ENCODE data around the gene DIABLO.
"Not testable (repeated sequence)": the region's sequence is repeated elsewhere in the genome, so short reads cannot be mapped to it uniquely, and the experiment has no call there.

Gene DIABLO

GRCh38 chr12:122225683-122226365 is at the start of gene DIABLO:
DIABLO (minus strand) TSS chr12:122226052; CDS start chr12:122226014, 38 bp downstream.
- Histone ChIP-seq H3K27ac (ENCODE audit: low read length) (peak within 1 kb of the TSS; percentile 87), H3K27me3 (ENCODE audit: low read depth, low read length) (no peaks in the 10 kb centered on the region), H3K4me1 (ENCODE audit: control insufficient read depth in 1 of 2, insufficient read depth in 2 of 2, low read length in 2 of 2) (peaks cover 14 to 29% of the 10 kb centered on the region in 2 donors), H3K36me3 (ENCODE audit: control insufficient read depth in 1 of 2, insufficient read depth in 2 of 2, low read length in 2 of 2) (peaks cover 20 to 41% of the 10 kb centered on the region in 2 donors), H3K9me3 (ENCODE audit: control insufficient read depth in 1 of 2, low read length in 2 of 2) (no peaks in the 10 kb centered on the region), H3K4me3 (ENCODE audit: low read depth in 1 of 2, low read length in 2 of 2) (peak within 1 kb of the TSS; percentile 84 to 92)

GRCh38 chr12:122275459-122275858 is 49.6 kb upstream of the DIABLO start:
- Histone ChIP-seq H3K36me3 (ENCODE audit: control insufficient read depth in 1 of 2, insufficient read depth in 2 of 2, low read length in 2 of 2) (peaks cover 33 to 73% of the 10 kb centered on the region in 2 donors), H3K9me3 (ENCODE audit: control insufficient read depth in 1 of 2, low read length in 2 of 2) (no peaks in the 10 kb centered on the region), H3K4me3 (ENCODE audit: low read depth in 1 of 2, low read length in 2 of 2) (no peak overlapping the region), H3K27me3 (ENCODE audit: low read depth, low read length) (no peaks in the 10 kb centered on the region), H3K27ac (ENCODE audit: low read length) (no peak overlapping the region), H3K4me1 (ENCODE audit: control insufficient read depth in 1 of 2, insufficient read depth in 2 of 2, low read length in 2 of 2) (no peaks in the 10 kb centered on the region)

- H3K4me1 ChIP-seq (ENCODE audit: control insufficient read depth in 1 of 2, insufficient read depth in 2 of 2, low read length in 2 of 2): peaks cover 3 to 18% of the 10 kb centered on the region in 2 donors
- peak within 1 kb of the TSS; percentile 89 for H3K27ac ChIP-seq (ENCODE audit: low read length)
- H3K27me3 ChIP-seq (ENCODE audit: low read depth, low read length): no peaks in the 10 kb centered on the region
- peaks cover 14 to 25% of the 10 kb centered on the region in 2 donors for H3K36me3 ChIP-seq (ENCODE audit: control insufficient read depth in 1 of 2, insufficient read depth in 2 of 2, low read length in 2 of 2)
- H3K4me3 ChIP-seq (ENCODE audit: low read depth in 1 of 2, low read length in 2 of 2): peak within 1 kb of the TSS; percentile 88 to 94
- H3K9me3 ChIP-seq (ENCODE audit: control insufficient read depth in 1 of 2, low read length in 2 of 2): no peaks in the 10 kb centered on the region
Observed at GRCh38 chr12:122266230-122266901, 40.5 kb upstream of the DIABLO start, which contains the start of gene VPS33A. VPS33A (minus strand) TSS chr12:122266494; CDS start chr12:122266408, 86 bp downstream.

- no peaks in the 10 kb centered on the region for H3K27me3 ChIP-seq (ENCODE audit: low read depth, low read length)
- peaks cover 3 to 18% of the 10 kb centered on the region in 2 donors for H3K4me1 ChIP-seq (ENCODE audit: control insufficient read depth in 1 of 2, insufficient read depth in 2 of 2, low read length in 2 of 2)
- no peaks in the 10 kb centered on the region for H3K9me3 ChIP-seq (ENCODE audit: control insufficient read depth in 1 of 2, low read length in 2 of 2)
- peak overlapping the region; percentile 88 to 94 for H3K4me3 ChIP-seq (ENCODE audit: low read depth in 1 of 2, low read length in 2 of 2)
- peaks cover 19 to 25% of the 10 kb centered on the region in 2 donors for H3K36me3 ChIP-seq (ENCODE audit: control insufficient read depth in 1 of 2, insufficient read depth in 2 of 2, low read length in 2 of 2)
- H3K27ac ChIP-seq (ENCODE audit: low read length): peak overlapping the region; percentile 89
Observed at GRCh38 chr12:122265886-122266229, 40.0 kb upstream of the DIABLO start.

GRCh38 chr12:122265476-122265875 is 39.6 kb upstream of the DIABLO start:
- peak overlapping the region; percentile 88 to 94 for H3K4me3 ChIP-seq (ENCODE audit: low read depth in 1 of 2, low read length in 2 of 2)
- no peaks in the 10 kb centered on the region for H3K27me3 ChIP-seq (ENCODE audit: low read depth, low read length)
- H3K9me3 ChIP-seq (ENCODE audit: control insufficient read depth in 1 of 2, low read length in 2 of 2): no peaks in the 10 kb centered on the region

GRCh38 chr12:122260735-122261134 is 34.9 kb upstream of the DIABLO start:
- H3K4me1 ChIP-seq (ENCODE audit: control insufficient read depth in 1 of 2, insufficient read depth in 2 of 2, low read length in 2 of 2): peaks cover 0 to 14% of the 10 kb centered on the region in 2 donors
- H3K4me3 ChIP-seq (ENCODE audit: low read depth in 1 of 2, low read length in 2 of 2); H3K27me3 ChIP-seq (ENCODE audit: low read depth, low read length); H3K27ac ChIP-seq (ENCODE audit: low read length); H3K9me3 ChIP-seq (ENCODE audit: control insufficient read depth in 1 of 2, low read length in 2 of 2): not testable (repeated sequence)
- H3K36me3 ChIP-seq (ENCODE audit: control insufficient read depth in 1 of 2, insufficient read depth in 2 of 2, low read length in 2 of 2): peaks cover 24 to 63% of the 10 kb centered on the region in 2 donors

More at GRCh38 chr12:122265476-122265875, 39.6 kb upstream of the DIABLO start:
- Histone ChIP-seq H3K4me1 (ENCODE audit: control insufficient read depth in 1 of 2, insufficient read depth in 2 of 2, low read length in 2 of 2) (peaks cover 3 to 18% of the 10 kb centered on the region in 2 donors), H3K36me3 (ENCODE audit: control insufficient read depth in 1 of 2, insufficient read depth in 2 of 2, low read length in 2 of 2) (peaks cover 20 to 25% of the 10 kb centered on the region in 2 donors), H3K27ac (ENCODE audit: low read length) (peak overlapping the region; percentile 89)

GRCh38 chr12:122258939-122259338 is 33.1 kb upstream of the DIABLO start:
- peaks cover 24 to 63% of the 10 kb centered on the region in 2 donors for H3K36me3 ChIP-seq (ENCODE audit: control insufficient read depth in 1 of 2, insufficient read depth in 2 of 2, low read length in 2 of 2)
- H3K4me1 ChIP-seq (ENCODE audit: control insufficient read depth in 1 of 2, insufficient read depth in 2 of 2, low read length in 2 of 2); H3K4me3 ChIP-seq (ENCODE audit: low read depth in 1 of 2, low read length in 2 of 2); H3K27me3 ChIP-seq (ENCODE audit: low read depth, low read length); H3K9me3 ChIP-seq (ENCODE audit: control insufficient read depth in 1 of 2, low read length in 2 of 2); H3K27ac ChIP-seq (ENCODE audit: low read length): not testable (repeated sequence)

- H3K4me3 ChIP-seq (ENCODE audit: low read depth in 1 of 2, low read length in 2 of 2); H3K4me1 ChIP-seq (ENCODE audit: control insufficient read depth in 1 of 2, insufficient read depth in 2 of 2, low read length in 2 of 2); H3K9me3 ChIP-seq (ENCODE audit: control insufficient read depth in 1 of 2, low read length in 2 of 2); H3K27ac ChIP-seq (ENCODE audit: low read length); H3K27me3 ChIP-seq (ENCODE audit: low read depth, low read length): not testable (repeated sequence)
- peaks cover 20 to 63% of the 10 kb centered on the region in 2 donors for H3K36me3 ChIP-seq (ENCODE audit: control insufficient read depth in 1 of 2, insufficient read depth in 2 of 2, low read length in 2 of 2)
Observed at GRCh38 chr12:122258462-122258861, 32.6 kb upstream of the DIABLO start.

GRCh38 chr12:122250536-122250935 is 24.7 kb upstream of the DIABLO start:
- H3K4me3 ChIP-seq (ENCODE audit: low read depth in 1 of 2, low read length in 2 of 2): no peak overlapping the region
- H3K9me3 ChIP-seq (ENCODE audit: control insufficient read depth in 1 of 2, low read length in 2 of 2): no peaks in the 10 kb centered on the region
- no peaks in the 10 kb centered on the region for H3K4me1 ChIP-seq (ENCODE audit: control insufficient read depth in 1 of 2, insufficient read depth in 2 of 2, low read length in 2 of 2)
- no peaks in the 10 kb centered on the region for H3K27me3 ChIP-seq (ENCODE audit: low read depth, low read length)
- peaks cover 19 to 41% of the 10 kb centered on the region in 2 donors for H3K36me3 ChIP-seq (ENCODE audit: control insufficient read depth in 1 of 2, insufficient read depth in 2 of 2, low read length in 2 of 2)
- H3K27ac ChIP-seq (ENCODE audit: low read length): no peak overlapping the region

- Histone ChIP-seq H3K36me3 (ENCODE audit: control insufficient read depth in 1 of 2, insufficient read depth in 2 of 2, low read length in 2 of 2) (peaks cover 19 to 41% of the 10 kb centered on the region in 2 donors), H3K4me3 (ENCODE audit: low read depth in 1 of 2, low read length in 2 of 2) (no peak overlapping the region), H3K27ac (ENCODE audit: low read length) (no peak overlapping the region)
Observed at GRCh38 chr12:122250047-122250446, 24.2 kb upstream of the DIABLO start.

GRCh38 chr12:122245553-122245952 is 19.7 kb upstream of the DIABLO start:
- Histone ChIP-seq H3K36me3 (ENCODE audit: control insufficient read depth in 1 of 2, insufficient read depth in 2 of 2, low read length in 2 of 2) (peaks cover 21 to 50% of the 10 kb centered on the region in 2 donors), H3K4me3 (ENCODE audit: low read depth in 1 of 2, low read length in 2 of 2) (no peak overlapping the region)

More at GRCh38 chr12:122250047-122250446, 24.2 kb upstream of the DIABLO start:
- Histone ChIP-seq H3K4me1 (ENCODE audit: control insufficient read depth in 1 of 2, insufficient read depth in 2 of 2, low read length in 2 of 2) (no peaks in the 10 kb centered on the region), H3K27me3 (ENCODE audit: low read depth, low read length) (no peaks in the 10 kb centered on the region), H3K9me3 (ENCODE audit: control insufficient read depth in 1 of 2, low read length in 2 of 2) (no peaks in the 10 kb centered on the region)

More at GRCh38 chr12:122245553-122245952, 19.7 kb upstream of the DIABLO start:
- no peaks in the 10 kb centered on the region for H3K9me3 ChIP-seq (ENCODE audit: control insufficient read depth in 1 of 2, low read length in 2 of 2)
- no peaks in the 10 kb centered on the region for H3K4me1 ChIP-seq (ENCODE audit: control insufficient read depth in 1 of 2, insufficient read depth in 2 of 2, low read length in 2 of 2)
- H3K27ac ChIP-seq (ENCODE audit: low read length): no peak overlapping the region
- no peaks in the 10 kb centered on the region for H3K27me3 ChIP-seq (ENCODE audit: low read depth, low read length)
